ENCODE data around the gene AKAP12. TPM values are rescaled to one million over a fixed set of nuclear protein-coding genes. Genes with fewer than 3 reads are reported as not detected.
"Not testable (repeated sequence)": the region's sequence is repeated elsewhere in the genome, so short reads cannot be mapped to it uniquely, and the experiment has no call there.

AKAP12 gene
- total and polyA plus RNA-seq, 2 experiments from 2014 or later, result 90.1 to 137 TPM

DNA sequence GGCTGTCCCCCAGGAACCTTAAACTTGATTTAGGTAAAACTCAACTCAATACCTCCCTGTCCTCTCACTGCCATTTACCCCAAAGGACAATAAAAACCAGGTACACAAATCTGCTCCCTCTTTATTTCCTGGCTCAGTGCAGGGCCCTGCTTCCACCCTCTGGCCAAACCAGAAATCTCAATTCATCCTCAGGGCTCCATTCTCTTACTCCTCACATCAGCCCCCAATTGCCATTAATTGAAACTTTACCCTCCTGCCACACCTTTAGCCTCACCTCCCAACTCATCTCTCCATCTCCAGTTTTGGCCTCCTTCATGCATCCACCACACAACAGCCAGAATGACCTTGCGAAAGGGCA is 141.1 kb downstream of the AKAP12 start:
- Mint-ChIP-seq H3K27ac (peak overlapping the region; percentile 27), H3K9me3 (no peaks in the 10 kb centered on the region), H3K4me1 (peaks cover 28% of the 10 kb centered on the region), H3K27me3 (ENCODE audit: insufficient read depth, low read depth, poor library complexity) (peaks cover 2% of the 10 kb centered on the region), H3K36me3 (ENCODE audit: low read depth) (peaks cover 5% of the 10 kb centered on the region), H3K4me3 (no peak overlapping the region)
- Histone ChIP-seq H3K4me1 (ENCODE audit: insufficient read depth) (peaks cover 10% of the 10 kb centered on the region), H3F3A (replicated peaks; ENCODE audit: low read depth) (no peaks in the 10 kb centered on the region; the same call in 1 of the 2 replicates), H3K9me2 (ENCODE audit: insufficient read depth) (no peaks in the 10 kb centered on the region), H3K4me2 (peak overlapping the region; percentile 52; the same call in 1 of the 2 replicates), H3K27ac (ENCODE audit: low read depth) (peak overlapping the region; percentile 87; the same call in 1 of the 2 replicates), H3K4me3 (no peak overlapping the region), H4K20me1 (replicated peaks; ENCODE audit: insufficient read depth) (no peaks in the 10 kb centered on the region), H3K27me3 (ENCODE audit: insufficient read depth) (no peaks in the 10 kb centered on the region), H2AFZ (no peak overlapping the region), H3K79me2 (replicated peaks; ENCODE audit: insufficient read depth) (peaks cover 99% of the 10 kb centered on the region), H3K36me3 (ENCODE audit: insufficient read depth) (no peaks in the 10 kb centered on the region)
- TF ChIP-seq, protein P1, sequence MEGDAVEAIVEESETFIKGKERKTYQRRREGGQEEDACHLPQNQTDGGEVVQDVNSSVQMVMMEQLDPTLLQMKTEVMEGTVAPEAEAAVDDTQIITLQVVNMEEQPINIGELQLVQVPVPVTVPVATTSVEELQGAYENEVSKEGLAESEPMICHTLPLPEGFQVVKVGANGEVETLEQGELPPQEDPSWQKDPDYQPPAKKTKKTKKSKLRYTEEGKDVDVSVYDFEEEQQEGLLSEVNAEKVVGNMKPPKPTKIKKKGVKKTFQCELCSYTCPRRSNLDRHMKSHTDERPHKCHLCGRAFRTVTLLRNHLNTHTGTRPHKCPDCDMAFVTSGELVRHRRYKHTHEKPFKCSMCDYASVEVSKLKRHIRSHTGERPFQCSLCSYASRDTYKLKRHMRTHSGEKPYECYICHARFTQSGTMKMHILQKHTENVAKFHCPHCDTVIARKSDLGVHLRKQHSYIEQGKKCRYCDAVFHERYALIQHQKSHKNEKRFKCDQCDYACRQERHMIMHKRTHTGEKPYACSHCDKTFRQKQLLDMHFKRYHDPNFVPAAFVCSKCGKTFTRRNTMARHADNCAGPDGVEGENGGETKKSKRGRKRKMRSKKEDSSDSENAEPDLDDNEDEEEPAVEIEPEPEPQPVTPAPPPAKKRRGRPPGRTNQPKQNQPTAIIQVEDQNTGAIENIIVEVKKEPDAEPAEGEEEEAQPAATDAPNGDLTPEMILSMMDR (conservative IDR thresholded peaks at IDR 0.05; ENCODE audit: low read depth in 2 of 2), result peak in 1 of 2 experiments; percentile 44; a peak in 2 of 4 replicates
- no peak for TF ChIP-seq ZNF331 (CRISPR knock-in tag; IDR thresholded peaks at IDR 0.05; ENCODE audit: low read depth)
- TF ChIP-seq, protein P2, sequence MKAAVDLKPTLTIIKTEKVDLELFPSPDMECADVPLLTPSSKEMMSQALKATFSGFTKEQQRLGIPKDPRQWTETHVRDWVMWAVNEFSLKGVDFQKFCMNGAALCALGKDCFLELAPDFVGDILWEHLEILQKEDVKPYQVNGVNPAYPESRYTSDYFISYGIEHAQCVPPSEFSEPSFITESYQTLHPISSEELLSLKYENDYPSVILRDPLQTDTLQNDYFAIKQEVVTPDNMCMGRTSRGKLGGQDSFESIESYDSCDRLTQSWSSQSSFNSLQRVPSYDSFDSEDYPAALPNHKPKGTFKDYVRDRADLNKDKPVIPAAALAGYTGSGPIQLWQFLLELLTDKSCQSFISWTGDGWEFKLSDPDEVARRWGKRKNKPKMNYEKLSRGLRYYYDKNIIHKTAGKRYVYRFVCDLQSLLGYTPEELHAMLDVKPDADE (IDR thresholded peaks at IDR 0.05), result no peak
- no peak for TF ChIP-seq NANOG (IDR thresholded peaks at IDR 0.05; ENCODE audit: borderline replicate concordance)
- peak; percentile 66 for ATAC-seq
- DNase-seq (ENCODE audit: low spot score), result peak; percentile 28

DNA sequence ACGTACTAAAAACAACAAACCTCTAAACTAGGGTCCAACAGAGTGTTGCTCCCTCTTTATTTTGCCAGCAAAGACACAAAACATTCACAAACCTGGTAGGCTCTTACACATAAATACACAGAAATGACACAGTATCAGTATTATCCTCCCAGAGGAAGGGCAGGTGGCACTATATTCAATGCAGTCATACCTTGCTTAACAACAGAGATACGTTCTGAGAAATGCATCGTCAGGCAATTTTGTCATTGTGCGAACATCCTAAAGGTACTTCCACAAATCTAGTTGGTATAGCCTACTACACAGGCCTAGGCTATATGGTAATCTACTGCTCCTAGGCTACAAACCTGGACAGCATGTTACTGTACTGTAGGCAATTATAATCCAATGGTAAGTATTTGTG is 142.0 kb downstream of the AKAP12 start:
- Histone ChIP-seq H3K27ac (ENCODE audit: low read depth) (no peak overlapping the region), H3K36me3 (ENCODE audit: insufficient read depth) (no peaks in the 10 kb centered on the region), H3K4me1 (ENCODE audit: insufficient read depth) (peaks cover 10% of the 10 kb centered on the region), H3K4me2 (no peak overlapping the region), H2AFZ (no peak overlapping the region), H3K4me3 (no peak overlapping the region), H4K20me1 (replicated peaks; ENCODE audit: insufficient read depth) (no peaks in the 10 kb centered on the region), H3K27me3 (ENCODE audit: insufficient read depth) (no peaks in the 10 kb centered on the region), H3K9me2 (ENCODE audit: insufficient read depth) (no peaks in the 10 kb centered on the region), H3F3A (replicated peaks; ENCODE audit: low read depth) (no peaks in the 10 kb centered on the region; the same call in 1 of the 2 replicates), H3K79me2 (replicated peaks; ENCODE audit: insufficient read depth) (peaks cover 99% of the 10 kb centered on the region)
- ATAC-seq (no peak), DNase-seq (ENCODE audit: low spot score) (no peak)
- no peak for TF ChIP-seq STAT1 (IDR thresholded peaks at IDR 0.05; ENCODE audit: unreplicated experiment)
- TF ChIP-seq NANOG (IDR thresholded peaks at IDR 0.05; ENCODE audit: borderline replicate concordance), result no peak
- no peak for TF ChIP-seq EZH2phosphoT487 (IDR thresholded peaks at IDR 0.05; ENCODE audit: unreplicated experiment)
- TF ChIP-seq, protein P3, sequence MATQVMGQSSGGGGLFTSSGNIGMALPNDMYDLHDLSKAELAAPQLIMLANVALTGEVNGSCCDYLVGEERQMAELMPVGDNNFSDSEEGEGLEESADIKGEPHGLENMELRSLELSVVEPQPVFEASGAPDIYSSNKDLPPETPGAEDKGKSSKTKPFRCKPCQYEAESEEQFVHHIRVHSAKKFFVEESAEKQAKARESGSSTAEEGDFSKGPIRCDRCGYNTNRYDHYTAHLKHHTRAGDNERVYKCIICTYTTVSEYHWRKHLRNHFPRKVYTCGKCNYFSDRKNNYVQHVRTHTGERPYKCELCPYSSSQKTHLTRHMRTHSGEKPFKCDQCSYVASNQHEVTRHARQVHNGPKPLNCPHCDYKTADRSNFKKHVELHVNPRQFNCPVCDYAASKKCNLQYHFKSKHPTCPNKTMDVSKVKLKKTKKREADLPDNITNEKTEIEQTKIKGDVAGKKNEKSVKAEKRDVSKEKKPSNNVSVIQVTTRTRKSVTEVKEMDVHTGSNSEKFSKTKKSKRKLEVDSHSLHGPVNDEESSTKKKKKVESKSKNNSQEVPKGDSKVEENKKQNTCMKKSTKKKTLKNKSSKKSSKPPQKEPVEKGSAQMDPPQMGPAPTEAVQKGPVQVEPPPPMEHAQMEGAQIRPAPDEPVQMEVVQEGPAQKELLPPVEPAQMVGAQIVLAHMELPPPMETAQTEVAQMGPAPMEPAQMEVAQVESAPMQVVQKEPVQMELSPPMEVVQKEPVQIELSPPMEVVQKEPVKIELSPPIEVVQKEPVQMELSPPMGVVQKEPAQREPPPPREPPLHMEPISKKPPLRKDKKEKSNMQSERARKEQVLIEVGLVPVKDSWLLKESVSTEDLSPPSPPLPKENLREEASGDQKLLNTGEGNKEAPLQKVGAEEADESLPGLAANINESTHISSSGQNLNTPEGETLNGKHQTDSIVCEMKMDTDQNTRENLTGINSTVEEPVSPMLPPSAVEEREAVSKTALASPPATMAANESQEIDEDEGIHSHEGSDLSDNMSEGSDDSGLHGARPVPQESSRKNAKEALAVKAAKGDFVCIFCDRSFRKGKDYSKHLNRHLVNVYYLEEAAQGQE (IDR thresholded peaks at IDR 0.05; ENCODE audit: unreplicated experiment), result no peak
- TF ChIP-seq, protein P1 (conservative IDR thresholded peaks at IDR 0.05; ENCODE audit: low read depth in 2 of 2), result no peak
- H3K4me1 Mint-ChIP-seq, result peaks cover 24% of the 10 kb centered on the region
- H3K4me3 Mint-ChIP-seq, result no peak overlapping the region
- H3K27me3 Mint-ChIP-seq (ENCODE audit: insufficient read depth, low read depth, poor library complexity), result peaks cover 2% of the 10 kb centered on the region
- 0 out of 2 replicates have a peak overlapping the region, but pooled peaks have one; percentile 2 for H3K27ac Mint-ChIP-seq
- peaks cover 5% of the 10 kb centered on the region for H3K36me3 Mint-ChIP-seq (ENCODE audit: low read depth)
- H3K9me3 Mint-ChIP-seq, result no peaks in the 10 kb centered on the region

DNA sequence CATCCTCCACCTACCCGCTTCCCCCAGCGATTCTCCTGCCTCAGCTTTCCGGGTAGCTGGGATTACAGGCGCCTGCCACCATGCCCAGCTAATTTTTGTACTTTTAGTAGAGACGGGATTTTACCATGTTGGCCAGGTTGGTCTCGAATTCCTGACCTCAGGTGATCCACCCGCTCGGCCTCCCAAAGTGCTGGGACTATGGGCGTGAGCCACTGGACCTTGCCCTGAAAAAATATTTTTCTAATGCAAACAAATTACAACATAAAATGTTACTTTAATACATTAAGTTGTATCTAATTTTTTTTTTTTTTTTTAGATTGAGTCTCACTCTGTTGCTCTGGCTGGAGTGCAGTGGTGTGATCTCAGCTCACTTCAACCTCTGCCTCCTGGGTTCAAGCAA is 142.9 kb downstream of the AKAP12 start:
- H3K4me1 Mint-ChIP-seq, result peaks cover 24% of the 10 kb centered on the region
- Histone ChIP-seq H3K4me1 (ENCODE audit: insufficient read depth) (peaks cover 10% of the 10 kb centered on the region), H3K79me2 (replicated peaks; ENCODE audit: insufficient read depth) (peaks cover 99% of the 10 kb centered on the region)
- not testable (repeated sequence) for H3K4me3 ChIP-seq; H4K20me1 ChIP-seq (replicated peaks; ENCODE audit: insufficient read depth); H3F3A ChIP-seq (replicated peaks; ENCODE audit: low read depth); H3K4me2 ChIP-seq; H3K36me3 ChIP-seq (ENCODE audit: insufficient read depth); H3K27me3 Mint-ChIP-seq (ENCODE audit: insufficient read depth, low read depth, poor library complexity); ATAC-seq; H3K4me3 Mint-ChIP-seq; H3K27ac ChIP-seq (ENCODE audit: low read depth); H3K9me2 ChIP-seq (ENCODE audit: insufficient read depth); DNase-seq (ENCODE audit: low spot score); H3K9me3 Mint-ChIP-seq; H2AFZ ChIP-seq; H3K27me3 ChIP-seq (ENCODE audit: insufficient read depth); H3K27ac Mint-ChIP-seq
- peaks cover 12% of the 10 kb centered on the region for H3K36me3 Mint-ChIP-seq (ENCODE audit: low read depth)

Measured in GM23338 (cell line).